GM12872 (cell line): ENCODE results near the gene STX2.

Experiments
- TF ChIP-seq, protein P1 (sequence below): IDR thresholded peaks from 3 replicates; pipeline ENCODE4 v1.5.1; 2011; ENCODE audit warnings: low read depth, mild to moderate bottlenecking, low read length, moderate library complexity; ENCODE audit not compliant: insufficient read depth

STX2 gene

DNA sequence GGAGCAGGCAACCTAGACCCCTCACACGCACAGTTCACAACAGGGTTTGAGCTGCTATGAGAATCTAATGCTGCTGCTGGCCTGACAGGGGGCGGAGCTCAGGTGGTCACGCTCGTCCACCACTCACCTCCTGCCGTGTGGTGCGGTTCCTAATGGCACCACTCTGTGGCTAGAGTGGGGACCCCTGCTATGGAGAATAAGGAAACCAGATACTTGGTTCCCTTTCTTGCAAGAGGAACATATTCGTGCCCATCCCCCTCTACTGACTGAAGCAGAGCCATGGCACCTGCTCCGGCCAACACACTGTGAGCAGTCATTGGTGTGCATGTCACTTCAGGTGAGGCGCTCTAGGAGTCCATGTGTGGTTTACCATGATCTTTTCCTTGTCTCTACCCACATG is 92.5 kb downstream of the STX2 start:
- TF ChIP-seq, protein P1, sequence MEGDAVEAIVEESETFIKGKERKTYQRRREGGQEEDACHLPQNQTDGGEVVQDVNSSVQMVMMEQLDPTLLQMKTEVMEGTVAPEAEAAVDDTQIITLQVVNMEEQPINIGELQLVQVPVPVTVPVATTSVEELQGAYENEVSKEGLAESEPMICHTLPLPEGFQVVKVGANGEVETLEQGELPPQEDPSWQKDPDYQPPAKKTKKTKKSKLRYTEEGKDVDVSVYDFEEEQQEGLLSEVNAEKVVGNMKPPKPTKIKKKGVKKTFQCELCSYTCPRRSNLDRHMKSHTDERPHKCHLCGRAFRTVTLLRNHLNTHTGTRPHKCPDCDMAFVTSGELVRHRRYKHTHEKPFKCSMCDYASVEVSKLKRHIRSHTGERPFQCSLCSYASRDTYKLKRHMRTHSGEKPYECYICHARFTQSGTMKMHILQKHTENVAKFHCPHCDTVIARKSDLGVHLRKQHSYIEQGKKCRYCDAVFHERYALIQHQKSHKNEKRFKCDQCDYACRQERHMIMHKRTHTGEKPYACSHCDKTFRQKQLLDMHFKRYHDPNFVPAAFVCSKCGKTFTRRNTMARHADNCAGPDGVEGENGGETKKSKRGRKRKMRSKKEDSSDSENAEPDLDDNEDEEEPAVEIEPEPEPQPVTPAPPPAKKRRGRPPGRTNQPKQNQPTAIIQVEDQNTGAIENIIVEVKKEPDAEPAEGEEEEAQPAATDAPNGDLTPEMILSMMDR = no peak

DNA sequence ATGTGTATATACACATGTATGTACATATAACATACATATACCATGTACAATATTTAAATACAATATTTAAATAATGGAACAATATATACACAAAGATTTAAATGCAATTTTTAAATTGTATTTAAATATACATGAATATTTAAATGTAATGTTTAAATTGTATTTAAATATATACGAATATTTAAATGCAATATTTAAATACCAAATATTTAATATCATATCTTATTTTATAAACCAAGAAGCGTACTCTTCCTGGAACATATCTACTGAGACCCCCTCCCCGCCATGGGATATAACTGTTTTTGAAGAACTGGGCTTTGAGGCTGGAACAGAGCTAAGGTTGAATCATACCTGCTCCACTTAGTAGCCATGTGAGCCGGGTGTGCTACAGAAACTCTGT is 93.1 kb downstream of the STX2 start:
- TF ChIP-seq, protein P1 = no peak

DNA sequence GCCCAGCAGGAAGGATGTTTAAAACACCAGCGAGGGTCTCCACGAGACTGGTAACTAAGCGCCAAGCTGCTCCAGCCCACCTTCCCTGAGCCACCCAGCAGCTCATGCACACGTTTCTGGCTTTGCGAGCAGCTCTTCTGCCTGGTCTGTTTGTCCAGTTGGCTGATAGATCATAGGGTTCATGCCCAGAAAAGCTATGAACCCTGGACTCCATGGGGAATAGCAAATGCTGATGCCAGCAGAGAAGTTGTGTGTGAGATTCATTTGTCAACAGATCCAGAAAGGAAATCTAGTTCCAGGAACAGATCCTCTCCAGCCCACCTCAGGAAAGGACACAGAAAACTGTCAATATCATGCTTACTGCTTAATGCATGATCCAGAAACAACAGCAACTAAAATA is 94.8 kb downstream of the STX2 start:
- TF ChIP-seq, protein P1 = no peak

DNA sequence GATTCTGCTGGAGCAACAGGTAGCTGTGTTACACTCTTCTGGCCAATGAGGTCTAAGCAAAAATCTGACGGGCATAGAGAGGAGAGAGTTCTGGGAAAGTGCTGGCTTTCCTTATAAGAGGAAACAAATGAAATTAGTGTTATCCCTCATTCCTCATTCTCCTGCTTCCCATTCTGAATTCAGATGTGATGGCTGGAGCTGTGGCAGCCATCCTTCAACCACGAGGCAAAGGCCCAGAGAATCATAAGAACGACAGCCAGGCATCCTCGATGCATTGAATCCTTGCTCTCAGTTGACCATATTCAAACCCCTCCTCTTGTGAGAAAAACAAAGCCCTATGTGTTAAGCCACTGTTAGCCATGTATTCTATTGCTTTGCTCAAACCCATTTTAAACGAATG is 95.4 kb downstream of the STX2 start:
- TF ChIP-seq, protein P1 = no peak

DNA sequence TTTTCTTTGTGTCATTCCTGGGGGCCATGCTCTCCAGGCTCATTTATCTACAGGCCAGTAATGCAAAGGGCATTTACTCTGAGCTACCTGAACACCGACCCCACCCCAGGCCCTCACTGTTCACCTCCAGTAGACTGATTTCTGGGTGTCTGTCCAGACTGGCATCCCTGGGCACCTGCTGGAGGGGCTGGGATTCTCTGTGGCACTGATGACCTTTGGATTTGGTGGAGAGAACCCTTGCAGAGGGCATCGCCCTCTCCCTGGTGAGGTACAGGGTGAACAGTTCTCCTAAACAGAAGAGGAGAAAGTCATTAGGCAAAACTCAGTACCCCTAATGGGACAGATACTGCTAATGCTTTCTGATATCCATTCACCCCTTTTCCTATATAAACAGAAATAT is 95.9 kb downstream of the STX2 start:
- TF ChIP-seq, protein P1 = no peak

DNA sequence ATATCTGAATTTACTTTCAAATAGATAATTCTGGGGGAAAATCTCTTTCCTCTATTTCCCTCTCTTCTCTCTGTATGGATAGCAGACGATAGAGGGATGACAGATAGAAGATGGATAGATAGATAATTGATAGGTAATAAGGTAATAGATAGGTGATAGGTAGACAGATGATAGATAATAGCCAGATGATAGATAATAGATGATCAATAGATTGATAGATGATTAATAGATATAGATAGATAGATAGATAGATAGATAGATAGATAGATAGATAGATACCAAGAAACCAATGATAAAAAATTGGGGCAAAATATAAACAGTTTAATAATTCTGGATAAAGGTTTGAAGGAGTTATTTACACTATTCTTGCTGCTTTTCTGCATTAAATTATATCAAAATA is 96.3 kb downstream of the STX2 start:
- TF ChIP-seq, protein P1 = no peak

DNA sequence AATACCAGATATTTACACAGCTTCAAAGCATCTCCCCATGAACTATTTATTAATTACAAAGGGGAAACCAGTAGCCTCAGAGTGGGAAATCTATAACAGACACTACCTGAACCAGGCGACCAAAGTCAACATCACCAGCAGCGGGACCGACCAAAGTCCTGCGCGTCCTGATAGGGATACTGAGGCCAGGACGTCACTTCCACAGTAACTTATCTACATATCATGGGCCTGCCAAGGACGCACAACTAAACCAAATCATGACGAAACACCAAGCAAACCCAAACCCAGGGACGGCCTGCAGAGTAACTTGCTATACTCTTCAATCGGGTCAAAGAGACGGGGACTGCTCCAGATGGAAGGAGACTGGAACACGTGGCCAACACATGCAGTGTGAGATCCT is 96.9 kb downstream of the STX2 start:
- TF ChIP-seq, protein P1 = no peak
